ENCODE measurements around the gene RAPGEF2.

DNA sequence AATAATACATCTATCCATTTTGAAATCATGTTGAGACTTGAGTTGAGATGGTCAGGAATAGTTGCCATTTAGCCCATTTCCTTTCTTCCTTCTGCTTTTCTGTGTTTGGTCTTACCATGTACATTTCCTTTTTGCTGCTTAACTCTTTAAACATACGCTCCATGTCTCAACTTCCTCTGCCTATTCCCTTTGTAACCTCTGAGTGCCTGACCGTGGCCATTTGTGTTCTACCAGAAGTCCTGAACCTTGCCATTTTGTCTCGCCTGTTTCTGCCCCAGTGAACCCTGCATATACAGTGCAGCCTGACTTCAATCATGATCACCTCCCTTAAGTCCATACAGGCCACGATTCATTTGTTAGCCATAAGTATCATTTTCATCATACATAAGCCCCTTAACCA lies 169.0 kb downstream of the RAPGEF2 start:
- TF ChIP-seq CTCF (conservative IDR thresholded peaks at IDR 0.05; ENCODE audit: low read depth, low read length) (no peak), EZH2phosphoT487 (IDR thresholded peaks at IDR 0.05; ENCODE audit: borderline replicate concordance, low read length) (no peak)
